GM12875 (cell line): Measurements from ENCODE around the gene GRID2.
"Not testable (repeated sequence)": the region's sequence is repeated elsewhere in the genome, so short reads cannot be mapped to it uniquely, and the experiment has no call there.

ENCODE experiments used
- H3K4me3 ChIP-seq: one replicate; pipeline ENCODE4 v1.5.1; 2011; ENCODE audit warnings: low read depth, low read length, control low read depth
- TF ChIP-seq, protein P1 (sequence below): IDR thresholded peaks from 2 replicates; pipeline ENCODE4 v1.5.1; 2011; ENCODE audit warnings: low read depth, mild to moderate bottlenecking, control low read depth, inconsistent platforms, low read length, moderate library complexity, borderline replicate concordance; ENCODE audit not compliant: insufficient read depth

Gene GRID2

GRCh38 chr4:92268642-92269041, 35.1 kb upstream of the GRID2 start:
- H3K4me3 ChIP-seq, result no peak overlapping the region

GRCh38 chr4:92270908-92271307, 32.9 kb upstream of the GRID2 start:
- H3K4me3 ChIP-seq, result no peak overlapping the region
- TF ChIP-seq, protein P1, sequence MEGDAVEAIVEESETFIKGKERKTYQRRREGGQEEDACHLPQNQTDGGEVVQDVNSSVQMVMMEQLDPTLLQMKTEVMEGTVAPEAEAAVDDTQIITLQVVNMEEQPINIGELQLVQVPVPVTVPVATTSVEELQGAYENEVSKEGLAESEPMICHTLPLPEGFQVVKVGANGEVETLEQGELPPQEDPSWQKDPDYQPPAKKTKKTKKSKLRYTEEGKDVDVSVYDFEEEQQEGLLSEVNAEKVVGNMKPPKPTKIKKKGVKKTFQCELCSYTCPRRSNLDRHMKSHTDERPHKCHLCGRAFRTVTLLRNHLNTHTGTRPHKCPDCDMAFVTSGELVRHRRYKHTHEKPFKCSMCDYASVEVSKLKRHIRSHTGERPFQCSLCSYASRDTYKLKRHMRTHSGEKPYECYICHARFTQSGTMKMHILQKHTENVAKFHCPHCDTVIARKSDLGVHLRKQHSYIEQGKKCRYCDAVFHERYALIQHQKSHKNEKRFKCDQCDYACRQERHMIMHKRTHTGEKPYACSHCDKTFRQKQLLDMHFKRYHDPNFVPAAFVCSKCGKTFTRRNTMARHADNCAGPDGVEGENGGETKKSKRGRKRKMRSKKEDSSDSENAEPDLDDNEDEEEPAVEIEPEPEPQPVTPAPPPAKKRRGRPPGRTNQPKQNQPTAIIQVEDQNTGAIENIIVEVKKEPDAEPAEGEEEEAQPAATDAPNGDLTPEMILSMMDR, result no peak

More at GRCh38 chr4:92268642-92269041, 35.1 kb upstream of the GRID2 start:
- TF ChIP-seq, protein P1, result no peak

DNA sequence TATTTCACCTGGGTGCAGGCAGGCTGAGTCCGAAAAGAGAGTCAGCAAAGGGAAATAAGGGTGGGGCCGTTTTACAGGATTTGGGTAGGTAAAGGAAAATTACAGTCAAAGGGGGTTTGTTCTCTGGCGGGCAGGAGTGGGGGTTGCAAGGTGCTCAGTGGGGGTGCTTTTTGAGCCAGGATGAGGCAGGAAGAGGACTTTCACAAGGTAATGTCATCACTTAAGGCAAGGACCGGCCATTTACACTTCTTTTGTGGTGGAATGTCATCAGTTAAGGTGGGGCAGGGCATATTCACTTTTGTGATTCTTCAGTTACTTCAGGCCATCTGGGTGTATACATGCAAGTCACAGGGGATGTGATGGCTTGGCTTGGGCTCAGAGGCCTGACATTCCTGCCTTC, 32.2 kb upstream of the GRID2 start:
- not testable (repeated sequence) for H3K4me3 ChIP-seq

DNA sequence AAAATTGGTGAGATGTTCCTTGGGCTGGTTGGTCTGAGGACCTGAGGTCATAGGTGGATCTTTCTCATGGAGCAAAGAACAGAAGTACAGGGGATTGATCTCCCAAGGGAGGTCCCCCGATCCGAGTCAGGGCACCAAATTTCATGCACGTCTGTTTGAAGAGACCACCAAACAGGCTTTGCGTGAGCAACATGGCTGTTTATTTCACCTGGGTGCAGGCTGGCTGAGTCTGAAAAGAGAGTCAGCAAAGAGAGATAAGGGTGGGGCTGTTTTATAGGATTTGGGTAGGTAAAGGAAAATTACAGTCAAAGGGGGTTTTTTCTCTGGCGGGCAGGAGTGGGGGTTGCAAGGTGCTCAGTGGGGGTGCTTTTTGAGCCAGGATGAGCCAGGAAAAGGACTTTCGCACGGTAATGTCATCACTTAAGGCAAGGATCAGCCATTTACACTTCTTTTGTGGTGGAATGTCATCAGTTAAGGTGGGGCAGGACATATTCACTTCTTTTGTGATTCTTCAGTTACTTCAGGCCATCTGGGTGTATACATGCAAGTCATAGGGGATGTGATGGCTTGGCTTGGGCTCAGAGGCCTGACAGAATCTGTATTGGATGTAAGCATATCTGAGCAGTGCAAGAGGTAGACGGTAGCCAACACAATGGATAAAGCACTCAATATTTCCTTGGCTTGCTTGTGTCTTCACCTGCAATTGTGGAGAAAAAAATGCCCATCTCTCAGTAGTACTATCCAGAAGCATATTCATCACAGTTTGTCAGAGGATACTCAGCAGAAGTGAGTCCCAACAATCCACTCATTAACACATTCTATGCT, 26.5 kb upstream of the GRID2 start:
- not testable (repeated sequence) for H3K4me3 ChIP-seq

- TF ChIP-seq, protein P1, result no peak
Measured at GRCh38 chr4:92279296-92279695, 24.5 kb upstream of the GRID2 start.

DNA sequence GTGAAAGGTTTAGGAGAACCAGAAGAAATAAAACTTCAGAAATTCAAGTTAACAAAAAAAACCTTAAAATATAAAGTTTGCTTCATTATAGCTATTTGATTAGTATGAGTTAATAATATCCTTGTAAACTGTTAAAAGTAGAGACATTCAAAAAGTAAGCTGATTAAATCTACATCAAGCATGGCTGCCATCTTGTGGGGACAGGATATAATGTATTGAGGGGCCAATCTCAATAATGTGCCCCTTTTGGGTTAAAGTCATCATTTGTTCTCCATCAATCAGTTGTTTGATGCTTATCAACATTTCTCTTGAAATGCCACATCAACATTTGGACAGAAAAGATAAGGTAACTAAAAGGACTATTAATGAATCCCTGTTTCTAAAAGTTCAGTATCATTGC, 4.6 kb upstream of the GRID2 start:
- TF ChIP-seq, protein P1, result no peak
- H3K4me3 ChIP-seq, result no peak overlapping the region

More at GRCh38 chr4:92279296-92279695, 24.5 kb upstream of the GRID2 start:
- H3K4me3 ChIP-seq, result no peak overlapping the region

DNA sequence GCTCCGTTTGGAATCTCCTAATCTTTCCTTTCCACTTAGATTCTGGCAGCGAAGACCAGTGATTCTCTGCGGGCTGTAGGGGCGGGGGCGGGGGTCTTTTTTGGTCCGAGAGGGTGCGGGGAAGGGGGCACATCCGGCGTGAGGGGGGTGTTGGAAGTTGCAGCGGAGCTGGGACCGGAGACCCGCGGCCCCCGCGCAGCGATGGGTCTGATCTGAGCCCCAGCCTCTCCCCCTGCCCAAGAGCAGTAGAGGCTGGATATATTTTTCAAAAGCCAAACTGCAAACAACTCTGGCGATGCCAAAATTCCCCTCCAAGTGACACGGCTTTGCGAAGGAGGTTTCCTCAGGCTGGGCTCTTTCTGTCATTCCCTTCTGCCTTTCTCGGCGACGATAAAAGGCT, 355 bp downstream of the GRID2 start:
- H3K4me3 ChIP-seq, result no peak overlapping the region
- TF ChIP-seq, protein P1, result no peak

- H3K4me3 ChIP-seq, result no peak overlapping the region
- TF ChIP-seq, protein P1, result no peak
Measured at GRCh38 chr4:92304606-92305005, 840 bp downstream of the GRID2 start.
